AG10803 (cell line): ENCODE data around the gene NFATC1.
A peak's percentile ranks its signal among the peaks of the same experiment; 100 is the strongest.

Source experiments
- DNase-seq: peaks from one replicate; pipeline ENCODE4 v3.0.0; 2010; ENCODE audit warnings: low read depth
- H3K4me3 ChIP-seq: 2 replicates; pipeline ENCODE4 v1.5.1; 2011; ENCODE audit warnings: mild to moderate bottlenecking, low read length, control low read depth
- CTCF ChIP-seq: conservative IDR thresholded peaks from 2 replicates; pipeline ENCODE4 v1.5.1; 2011; ENCODE audit warnings: mild to moderate bottlenecking, low read length, control low read depth, inconsistent platforms

The NFATC1 gene

GRCh38 chr18:79559436-79559835 is 163.7 kb downstream of the NFATC1 start:
- no peak for DNase-seq
- no peak overlapping the region for H3K4me3 ChIP-seq
- no peak for TF ChIP-seq CTCF

- TF ChIP-seq CTCF, result no peak
- DNase-seq, result no peak
- no peak overlapping the region for H3K4me3 ChIP-seq
These were observed 164.5 kb downstream of the NFATC1 start for GRCh38 chr18:79560042-79560860.

- no peak for TF ChIP-seq CTCF
- H3K4me3 ChIP-seq, result no peak overlapping the region
- no peak for DNase-seq
These were observed 165.1 kb downstream of the NFATC1 start for GRCh38 chr18:79560861-79561210.

- no peak for DNase-seq
- no peak for TF ChIP-seq CTCF
- H3K4me3 ChIP-seq, result no peak overlapping the region
These were observed 168.2 kb downstream of the NFATC1 start for GRCh38 chr18:79563949-79564348.

GRCh38 chr18:79564441-79564840 is 168.7 kb downstream of the NFATC1 start:
- no peak overlapping the region for H3K4me3 ChIP-seq
- no peak for DNase-seq
- TF ChIP-seq CTCF, result no peak

- H3K4me3 ChIP-seq, result no peak overlapping the region
- no peak for TF ChIP-seq CTCF
- DNase-seq, result no peak
These were observed 171.2 kb downstream of the NFATC1 start for GRCh38 chr18:79566771-79567431.

GRCh38 chr18:79567481-79568147 is 171.9 kb downstream of the NFATC1 start:
- no peak for TF ChIP-seq CTCF
- peak; percentile 93 for DNase-seq
- no peak overlapping the region for H3K4me3 ChIP-seq
